Astrocyte (in vitro differentiated cells and primary cell): Measurements from ENCODE around the gene ISCU. TPM values are rescaled to one million over a fixed set of nuclear protein-coding genes. Genes with fewer than 3 reads are reported as not detected.

Source experiments
- DNase-seq: peaks from one replicate; pipeline ENCODE4 v3.0.0-alpha.2; 2010; ENCODE audit warnings: low read depth
- FAIRE-seq: peaks from 2 replicates; lab custom pipeline; 2011; peaks lifted over from hg19 to GRCh38; lab: Jason Lieb, UNC
- H2AFZ ChIP-seq: 2 replicates; pipeline ENCODE4 v1.6.0; 2012; ENCODE audit warnings: low read depth, low read length, inconsistent platforms
- H3K27ac ChIP-seq: 2 replicates; pipeline ENCODE4 v1.5.1; 2011; ENCODE audit warnings: low read depth, low read length, inconsistent platforms
- H3K27me3 ChIP-seq: 2 replicates; pipeline ENCODE4 v1.6.0; 2011; ENCODE audit warnings: low read length, inconsistent platforms; ENCODE audit not compliant: insufficient read depth
- H3K36me3 ChIP-seq: 2 replicates; pipeline ENCODE4 v1.5.1; 2011; ENCODE audit warnings: low read length, inconsistent platforms; ENCODE audit not compliant: insufficient read depth
- H3K4me1 ChIP-seq: 2 replicates; pipeline ENCODE4 v1.5.1; 2011; ENCODE audit warnings: low read length, inconsistent platforms; ENCODE audit not compliant: insufficient read depth
- H3K4me2 ChIP-seq: 2 replicates; pipeline ENCODE4 v1.6.0; 2012; ENCODE audit warnings: low read length, inconsistent platforms
- H3K4me3 ChIP-seq: 2 replicates; pipeline ENCODE4 v1.5.1; 2011; ENCODE audit warnings: low read depth, mild to moderate bottlenecking, low read length, inconsistent platforms; ENCODE audit not compliant: insufficient read depth
- H3K79me2 ChIP-seq: 2 replicates; pipeline ENCODE4 v1.6.0; 2012; ENCODE audit warnings: mild to moderate bottlenecking, low read length, inconsistent platforms; ENCODE audit not compliant: insufficient read depth
- H3K9ac ChIP-seq: 2 replicates; pipeline ENCODE4 v1.6.0; 2012; ENCODE audit warnings: mild to moderate bottlenecking, low read length, inconsistent platforms
- H3K9me3 ChIP-seq: 2 replicates; pipeline ENCODE4 v1.5.1; 2012; ENCODE audit warnings: low read depth, mild to moderate bottlenecking, low read length, inconsistent platforms; ENCODE audit not compliant: insufficient read depth
- H4K20me1 ChIP-seq: 2 replicates; pipeline ENCODE4 v1.6.0; 2012; ENCODE audit warnings: low read length, inconsistent platforms; ENCODE audit not compliant: insufficient read depth
- H3K27ac Mint-ChIP-seq: one replicate; pipeline ENCODE4 v1.8.0; 2021; ENCODE audit warnings: mild to moderate bottlenecking, mixed read lengths; ENCODE audit not compliant: unreplicated experiment
- H3K27me3 Mint-ChIP-seq: one replicate; pipeline ENCODE4 v1.8.0; 2021; ENCODE audit warnings: low read depth, mixed read lengths; ENCODE audit not compliant: unreplicated experiment
- H3K36me3 Mint-ChIP-seq: one replicate; pipeline ENCODE4 v1.8.0; 2021; ENCODE audit warnings: low read depth, mixed read lengths; ENCODE audit not compliant: unreplicated experiment
- H3K4me1 Mint-ChIP-seq: one replicate; pipeline ENCODE4 v1.8.0; 2021; ENCODE audit warnings: low read depth, mixed read lengths; ENCODE audit not compliant: unreplicated experiment
- H3K4me3 Mint-ChIP-seq: one replicate; pipeline ENCODE4 v1.8.0; 2021; ENCODE audit warnings: mild to moderate bottlenecking, moderate library complexity, mixed read lengths; ENCODE audit not compliant: unreplicated experiment
- H3K9me3 Mint-ChIP-seq: one replicate; pipeline ENCODE4 v1.8.0; 2021; ENCODE audit warnings: mild to moderate bottlenecking, mixed read lengths; ENCODE audit not compliant: unreplicated experiment
- CTCF ChIP-seq: IDR thresholded peaks from 2 replicates; pipeline ENCODE4 v1.5.1; 2011; ENCODE audit warnings: low read depth, mild to moderate bottlenecking, inconsistent platforms, low read length, moderate library complexity; ENCODE audit not compliant: insufficient read depth
- EZH2 ChIP-seq: IDR thresholded peaks from 2 replicates; pipeline ENCODE4 v1.6.1; 2012; ENCODE audit warnings: mild to moderate bottlenecking, low read length, inconsistent platforms; ENCODE audit not compliant: insufficient read depth
- total RNA-seq: library from RNA; stranded (reverse); gene quantifications from 2 replicates; pipeline ENCODE4 v1.2.1, GENCODE V29; 2021

The ISCU gene
- total RNA-seq, 1 donor from 2014 or later = 124 TPM

- H3K4me2 ChIP-seq = no peak overlapping the region
- H3K4me3 Mint-ChIP-seq = no peak overlapping the region
- no peaks in the 10 kb centered on the region for H3K36me3 Mint-ChIP-seq
- H3K27me3 ChIP-seq = no peaks in the 10 kb centered on the region
- H3K4me1 ChIP-seq = peaks cover under 1% of the 10 kb centered on the region
- H2AFZ ChIP-seq = no peak overlapping the region
- no peaks in the 10 kb centered on the region for H3K9me3 ChIP-seq
- no peaks in the 10 kb centered on the region for H3K79me2 ChIP-seq
- peaks cover 4% of the 10 kb centered on the region for H3K4me1 Mint-ChIP-seq
- no peak for FAIRE-seq
- H3K27me3 Mint-ChIP-seq = peaks cover 7% of the 10 kb centered on the region
- no peak for DNase-seq
- H3K27ac ChIP-seq = no peak overlapping the region
- no peaks in the 10 kb centered on the region for H3K9me3 Mint-ChIP-seq
- no peaks in the 10 kb centered on the region for H4K20me1 ChIP-seq
- H3K36me3 ChIP-seq = no peaks in the 10 kb centered on the region
- TF ChIP-seq EZH2 (no peak), CTCF (no peak)
- H3K27ac Mint-ChIP-seq = no peak overlapping the region
- H3K4me3 ChIP-seq = no peak overlapping the region
- no peak overlapping the region for H3K9ac ChIP-seq
These were observed 42.0 kb downstream of the ISCU start for GRCh38 chr12:108604208-108604941.

GRCh38 chr12:108605000-108605689 lies 42.7 kb downstream of the ISCU start:
- Histone ChIP-seq H3K27me3 (no peaks in the 10 kb centered on the region), H3K36me3 (no peaks in the 10 kb centered on the region), H3K9ac (no peak overlapping the region), H3K79me2 (no peaks in the 10 kb centered on the region), H2AFZ (no peak overlapping the region), H3K4me2 (no peak overlapping the region), H3K9me3 (no peaks in the 10 kb centered on the region), H4K20me1 (no peaks in the 10 kb centered on the region), H3K27ac (no peak overlapping the region), H3K4me3 (no peak overlapping the region), H3K4me1 (peaks cover 8% of the 10 kb centered on the region)
- no peaks in the 10 kb centered on the region for H3K9me3 Mint-ChIP-seq
- no peaks in the 10 kb centered on the region for H3K36me3 Mint-ChIP-seq
- no peak for DNase-seq
- peaks cover 7% of the 10 kb centered on the region for H3K27me3 Mint-ChIP-seq
- peaks cover 6% of the 10 kb centered on the region for H3K4me1 Mint-ChIP-seq
- H3K4me3 Mint-ChIP-seq = no peak overlapping the region
- H3K27ac Mint-ChIP-seq = no peak overlapping the region
- FAIRE-seq = peak; percentile 59
- TF ChIP-seq CTCF = no peak
- TF ChIP-seq EZH2 = no peak
